Thoracic aorta (tissue), 2 donors: ENCODE results near the gene MEGF9. TPM values are rescaled to one million over a fixed set of nuclear protein-coding genes. Genes with fewer than 3 reads are reported as not detected.

Source experiments
- ATAC-seq: fragments of 150-250 bp; one replicate; pipeline ENCODE4 v1.8.0; 2017; ENCODE audit warnings: low read depth; ENCODE audit not compliant: insufficient number of reproducible peaks, low FRiP score
- DNase-seq: peaks from one replicate; pipeline ENCODE4 v3.0.0-alpha.2; 2020; ENCODE audit warnings: low spot score
- H3K27ac ChIP-seq, 2 donors: fragments of 200-600 bp; sonication (generic); 1 replicate in 1 of 2; 2 replicates in 1 of 2; pipeline ENCODE4 v1.5.1; 2016; ENCODE audit warnings: mild to moderate bottlenecking in 2 of 2, moderate library complexity in 2 of 2
- H3K27me3 ChIP-seq: fragments of 200-600 bp; sonication (generic); replicated peaks from 2 replicates; pipeline ENCODE4 v1.6.0; 2016; ENCODE audit warnings: mild to moderate bottlenecking; ENCODE audit not compliant: insufficient read depth
- H3K36me3 ChIP-seq: fragments of 200-600 bp; sonication (generic); one replicate; pipeline ENCODE4 v1.5.1; 2016
- H3K4me1 ChIP-seq, 2 donors: fragments of 200-600 bp; sonication (generic); 1 replicate in 1 of 2; 2 replicates in 1 of 2; pipeline versions ENCODE4 v1.5.1 to v1.6.0; 2016; ENCODE audit warnings: low read depth in 2 of 2, mild to moderate bottlenecking in 1 of 2; ENCODE audit not compliant: control insufficient read depth in 1 of 2
- H3K4me3 ChIP-seq: fragments of 200-600 bp; sonication (generic); 2 replicates; pipeline ENCODE4 v1.5.1; 2016; ENCODE audit warnings: mild to moderate bottlenecking
- H3K9me3 ChIP-seq: fragments of 200-600 bp; sonication (generic); 2 replicates; pipeline ENCODE4 v1.5.1; 2016
- total RNA-seq, 2 donors: library from RNA; depleted of rRNA; stranded (reverse); fragments of >200 nt; gene quantifications; one replicate each; pipeline versions ENCODE4 v1.1.0 to v1.2.3, GENCODE V29; 2016
- TF ChIP-seq, protein P1 (sequence below): fragments of 200-600 bp; sonication (generic); IDR thresholded peaks from one replicate; pipeline ENCODE4 v1.5.1; 2019; ENCODE audit warnings: antibody characterized with exemption

The MEGF9 gene
- total RNA-seq, 2 donors from 2014 or later: 19.2 to 27.3 TPM

DNA sequence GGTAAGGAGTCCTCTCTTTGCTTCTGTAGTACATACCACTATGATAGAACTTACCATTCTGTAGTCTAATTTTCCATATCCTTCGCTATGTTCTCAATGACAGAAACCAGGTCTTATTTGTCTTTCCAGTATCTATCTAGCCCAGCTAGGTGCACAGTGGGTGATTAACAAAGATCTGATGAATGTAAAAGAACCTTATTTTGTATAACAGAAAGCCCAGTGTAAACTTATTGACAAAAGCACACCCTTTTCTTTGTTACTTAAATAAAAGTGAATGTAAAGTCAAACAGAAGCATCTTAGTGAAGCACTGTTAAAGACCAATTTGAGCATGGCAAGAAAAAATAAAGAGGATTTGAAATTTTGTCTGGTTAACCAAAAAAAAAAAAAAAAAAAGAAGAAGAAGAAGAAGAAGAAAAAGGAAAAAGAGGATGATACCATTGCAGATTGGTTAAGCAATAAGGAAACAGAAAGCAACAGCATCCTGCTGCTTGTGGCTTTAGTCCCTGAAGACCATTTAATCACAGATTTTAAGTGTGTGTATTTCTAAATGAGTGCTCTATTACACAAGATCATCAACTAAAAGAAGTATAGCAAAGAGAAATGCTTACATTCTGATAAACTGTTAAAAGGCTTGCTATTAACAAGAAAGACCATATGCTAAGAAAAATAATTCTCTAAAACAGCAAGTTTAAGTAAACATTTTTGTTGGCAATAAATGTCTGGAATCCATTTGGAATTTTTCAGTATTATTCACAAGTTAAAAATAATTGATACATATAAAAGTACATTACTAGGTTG lies 21.2 kb downstream of the MEGF9 start:
- Histone ChIP-seq H3K9me3 (no peaks in the 10 kb centered on the region), H3K27me3 (no peaks in the 10 kb centered on the region), H3K27ac (no peak overlapping the region), H3K4me1 (peaks cover 26 to 45% of the 10 kb centered on the region in 2 donors), H3K36me3 (no peaks in the 10 kb centered on the region), H3K4me3 (no peak overlapping the region)
- TF ChIP-seq, protein P1, sequence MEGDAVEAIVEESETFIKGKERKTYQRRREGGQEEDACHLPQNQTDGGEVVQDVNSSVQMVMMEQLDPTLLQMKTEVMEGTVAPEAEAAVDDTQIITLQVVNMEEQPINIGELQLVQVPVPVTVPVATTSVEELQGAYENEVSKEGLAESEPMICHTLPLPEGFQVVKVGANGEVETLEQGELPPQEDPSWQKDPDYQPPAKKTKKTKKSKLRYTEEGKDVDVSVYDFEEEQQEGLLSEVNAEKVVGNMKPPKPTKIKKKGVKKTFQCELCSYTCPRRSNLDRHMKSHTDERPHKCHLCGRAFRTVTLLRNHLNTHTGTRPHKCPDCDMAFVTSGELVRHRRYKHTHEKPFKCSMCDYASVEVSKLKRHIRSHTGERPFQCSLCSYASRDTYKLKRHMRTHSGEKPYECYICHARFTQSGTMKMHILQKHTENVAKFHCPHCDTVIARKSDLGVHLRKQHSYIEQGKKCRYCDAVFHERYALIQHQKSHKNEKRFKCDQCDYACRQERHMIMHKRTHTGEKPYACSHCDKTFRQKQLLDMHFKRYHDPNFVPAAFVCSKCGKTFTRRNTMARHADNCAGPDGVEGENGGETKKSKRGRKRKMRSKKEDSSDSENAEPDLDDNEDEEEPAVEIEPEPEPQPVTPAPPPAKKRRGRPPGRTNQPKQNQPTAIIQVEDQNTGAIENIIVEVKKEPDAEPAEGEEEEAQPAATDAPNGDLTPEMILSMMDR: no peak
- no peak for DNase-seq
- no peak for ATAC-seq

DNA sequence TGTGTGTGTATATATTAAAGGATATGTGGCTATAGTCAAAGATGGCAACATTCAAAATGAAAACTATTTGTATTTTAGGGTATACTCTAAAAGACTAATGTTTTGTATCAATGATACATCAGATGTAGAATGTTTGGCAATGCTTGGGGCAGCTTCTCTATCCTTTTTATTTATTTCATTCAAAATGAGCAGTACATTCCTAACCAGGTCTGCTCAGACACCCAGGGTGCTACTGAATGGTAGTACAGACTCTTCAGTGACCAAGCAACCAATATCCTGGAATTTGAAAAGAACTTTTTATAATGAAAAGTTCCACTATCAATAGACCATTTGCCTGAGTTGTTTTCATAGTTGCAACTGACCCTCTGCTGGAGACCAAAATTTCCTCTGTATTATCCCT lies 23.9 kb downstream of the MEGF9 start:
- DNase-seq (no peak), ATAC-seq (no peak)
- no peak overlapping the region for H3K27ac ChIP-seq
- no peaks in the 10 kb centered on the region for H3K9me3 ChIP-seq
- no peak overlapping the region for H3K4me3 ChIP-seq
- no peaks in the 10 kb centered on the region for H3K36me3 ChIP-seq
- TF ChIP-seq, protein P1: no peak
- no peaks in the 10 kb centered on the region for H3K27me3 ChIP-seq
- H3K4me1 ChIP-seq: peaks cover 26 to 45% of the 10 kb centered on the region in 2 donors

- no peak overlapping the region for H3K27ac ChIP-seq
- no peak overlapping the region for H3K4me3 ChIP-seq
- no peaks in the 10 kb centered on the region for H3K27me3 ChIP-seq
- TF ChIP-seq, protein P1: no peak
- peaks cover 26 to 45% of the 10 kb centered on the region in 2 donors for H3K4me1 ChIP-seq
- no peak for ATAC-seq
- no peaks in the 10 kb centered on the region for H3K36me3 ChIP-seq
- DNase-seq: no peak
- no peaks in the 10 kb centered on the region for H3K9me3 ChIP-seq
Measured at GRCh38 chr9:120689860-120690259, 24.4 kb downstream of the MEGF9 start.

GRCh38 chr9:120688758-120689157 lies 25.5 kb downstream of the MEGF9 start:
- TF ChIP-seq, protein P1: no peak
- Histone ChIP-seq H3K4me3 (no peak overlapping the region), H3K4me1 (peaks cover 25 to 50% of the 10 kb centered on the region in 2 donors), H3K36me3 (no peaks in the 10 kb centered on the region), H3K27me3 (no peaks in the 10 kb centered on the region), H3K27ac (no peak overlapping the region), H3K9me3 (no peaks in the 10 kb centered on the region)
- no peak for DNase-seq
- ATAC-seq: no peak

DNA sequence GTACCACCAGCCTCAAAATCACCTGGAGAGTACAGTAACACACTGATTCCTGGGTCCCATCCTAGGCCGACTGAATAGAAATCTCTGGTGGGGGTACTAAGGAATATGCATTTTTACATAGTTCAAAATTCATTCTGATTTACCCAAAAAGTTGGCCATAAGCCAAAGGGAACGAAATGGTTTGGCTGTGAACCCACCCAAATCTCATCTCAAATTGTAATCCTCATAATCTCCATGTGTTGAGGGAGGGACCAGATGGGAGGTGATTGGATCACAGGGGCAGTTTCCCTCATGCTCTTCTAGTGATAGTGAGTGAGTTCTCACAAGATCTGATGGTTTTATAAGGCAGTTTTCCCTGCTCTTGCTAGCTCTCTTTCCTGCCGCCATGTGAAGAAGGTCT lies 31.1 kb downstream of the MEGF9 start:
- H3K27me3 ChIP-seq: no peaks in the 10 kb centered on the region
- TF ChIP-seq, protein P1: no peak
- no peak for ATAC-seq
- DNase-seq: no peak
- H3K27ac ChIP-seq: no peak overlapping the region
- no peak overlapping the region for H3K4me3 ChIP-seq
- H3K9me3 ChIP-seq: no peaks in the 10 kb centered on the region
- peaks cover 6 to 16% of the 10 kb centered on the region in 2 donors for H3K4me1 ChIP-seq
- H3K36me3 ChIP-seq: no peaks in the 10 kb centered on the region
